Hepatocyte (in vitro differentiated cells): ENCODE measurements around the gene HS2ST1. TPM values are rescaled to one million over a fixed set of nuclear protein-coding genes. Genes with fewer than 3 reads are reported as not detected.

Source experiments
- DNase-seq: peaks from one replicate; pipeline ENCODE4 v3.0.0-alpha.2; 2016; ENCODE audit warnings: low spot score
- H2AFZ ChIP-seq: fragments of 200-600 bp; sonication (generic); 2 replicates; pipeline ENCODE4 v1.6.0; 2016; ENCODE audit warnings: antibody characterized with exemption, mild to moderate bottlenecking
- H3K27ac ChIP-seq: fragments of 200-600 bp; sonication (generic); 2 replicates; pipeline ENCODE4 v1.5.1; 2016; ENCODE audit warnings: mild to moderate bottlenecking
- H3K27me3 ChIP-seq: fragments of 200-600 bp; sonication (generic); 2 replicates; pipeline ENCODE4 v1.6.1; 2016
- H3K36me3 ChIP-seq: fragments of 200-600 bp; sonication (generic); replicated peaks from 2 replicates; pipeline ENCODE4 v1.5.1; 2016; ENCODE audit warnings: low read depth; ENCODE audit not compliant: insufficient read depth
- H3K4me1 ChIP-seq: fragments of 200-600 bp; sonication (generic); 2 replicates; pipeline ENCODE4 v1.5.1; 2016; ENCODE audit warnings: mild to moderate bottlenecking, moderate library complexity; ENCODE audit not compliant: insufficient read depth
- H3K4me2 ChIP-seq: fragments of 200-600 bp; sonication (generic); 2 replicates; pipeline ENCODE4 v1.6.0; 2016
- H3K4me3 ChIP-seq: fragments of 200-600 bp; sonication (generic); 2 replicates; pipeline ENCODE4 v1.5.1; 2016; ENCODE audit warnings: mild to moderate bottlenecking
- H3K79me2 ChIP-seq: fragments of 200-600 bp; sonication (generic); 2 replicates; pipeline ENCODE4 v1.6.0; 2017; ENCODE audit warnings: mild to moderate bottlenecking
- H3K9me2 ChIP-seq: fragments of 200-600 bp; sonication (generic); replicated peaks from 2 replicates; pipeline ENCODE4 v1.6.0; 2017; ENCODE audit warnings: mild to moderate bottlenecking; ENCODE audit not compliant: insufficient read depth
- H3K9me3 ChIP-seq: fragments of 200-600 bp; sonication (generic); 2 replicates; pipeline ENCODE4 v1.5.1; 2016; ENCODE audit warnings: low read depth, mild to moderate bottlenecking
- H4K20me1 ChIP-seq: fragments of 200-600 bp; sonication (generic); 2 replicates; pipeline ENCODE4 v1.6.0; 2016; ENCODE audit warnings: mild to moderate bottlenecking; ENCODE audit not compliant: insufficient read depth, poor library complexity, severe bottlenecking
- CTCF ChIP-seq: fragments of 200-600 bp; sonication (generic); IDR thresholded peaks from 2 replicates; pipeline ENCODE4 v1.5.1; 2016; ENCODE audit warnings: antibody characterized with exemption, mild to moderate bottlenecking; ENCODE audit not compliant: poor library complexity
- EZH2 ChIP-seq: fragments of 200-600 bp; sonication (generic); IDR thresholded peaks from 2 replicates; pipeline ENCODE4 v1.6.1; 2016; ENCODE audit warnings: antibody characterized with exemption, mild to moderate bottlenecking, borderline replicate concordance
- EZH2phosphoT487 ChIP-seq: fragments of 200-600 bp; sonication (generic); IDR thresholded peaks from one replicate; pipeline ENCODE4 v1.6.1; 2018; ENCODE audit warnings: antibody characterized with exemption, mild to moderate bottlenecking, low read depth, moderate library complexity; ENCODE audit not compliant: unreplicated experiment, severe bottlenecking
- WGBS: methylation state at CpG from one replicate; pipeline ENCODE4 v1.1.6; 2016; ENCODE audit warnings: low lambda C conversion rate; ENCODE audit errors: missing lambda C conversion rate; 5-methylcytosine and 5-hydroxymethylcytosine counted together
- polyA plus RNA-seq: library from polyadenylated mRNA; unstranded; fragments of >200 nt; fragmentation: Nextera tagmentation; extraction: Ambion mirVana; gene quantifications from 2 replicates; pipeline ENCODE4 v1.2.1, GENCODE V29; 2016
- total RNA-seq: library from RNA; depleted of rRNA; stranded (reverse); fragments of >200 nt; gene quantifications from 2 replicates; pipeline ENCODE4 v1.2.3, GENCODE V29; 2014

The HS2ST1 gene
- total and polyA plus RNA-seq, 2 experiments from 2014 or later: 19.1 to 42.3 TPM

GRCh38 chr1:87146986-87147385 is 232.6 kb downstream of the HS2ST1 start:
- no peaks in the 10 kb centered on the region for H3K79me2 ChIP-seq
- no peak for DNase-seq
- H3K27me3 ChIP-seq: no peaks in the 10 kb centered on the region
- H3K27ac ChIP-seq: no peak overlapping the region
- no peak overlapping the region for H3K4me3 ChIP-seq
- no peak overlapping the region for H2AFZ ChIP-seq
- no peaks in the 10 kb centered on the region for H4K20me1 ChIP-seq
- H3K36me3 ChIP-seq: no peaks in the 10 kb centered on the region
- H3K4me1 ChIP-seq: peaks cover 25% of the 10 kb centered on the region
- H3K9me2 ChIP-seq: no peaks in the 10 kb centered on the region
- WGBS: 67% methylated on average over 2 of the region's 2 CpGs
- no peaks in the 10 kb centered on the region for H3K9me3 ChIP-seq
- H3K4me2 ChIP-seq: no peak overlapping the region
- TF ChIP-seq CTCF (no peak), EZH2phosphoT487 (no peak), EZH2 (no peak)

- Histone ChIP-seq H3K27me3 (no peaks in the 10 kb centered on the region), H3K4me3 (no peak overlapping the region), H3K36me3 (no peaks in the 10 kb centered on the region), H3K27ac (no peak overlapping the region), H3K9me2 (no peaks in the 10 kb centered on the region), H3K9me3 (no peaks in the 10 kb centered on the region), H3K79me2 (no peaks in the 10 kb centered on the region), H3K4me2 (no peak overlapping the region), H2AFZ (no peak overlapping the region), H3K4me1 (peaks cover 30% of the 10 kb centered on the region), H4K20me1 (no peaks in the 10 kb centered on the region)
- DNase-seq: no peak
- no peak for TF ChIP-seq EZH2
- no peak for TF ChIP-seq EZH2phosphoT487
- no peak for TF ChIP-seq CTCF
- 69% methylated on average over 3 of the region's 3 CpGs for WGBS
Observed at GRCh38 chr1:87147851-87148250, 233.4 kb downstream of the HS2ST1 start.

GRCh38 chr1:87148661-87149060 is 234.2 kb downstream of the HS2ST1 start:
- no peaks in the 10 kb centered on the region for H3K36me3 ChIP-seq
- H2AFZ ChIP-seq: no peak overlapping the region
- H3K9me3 ChIP-seq: no peaks in the 10 kb centered on the region
- H3K27me3 ChIP-seq: no peaks in the 10 kb centered on the region
- peaks cover 30% of the 10 kb centered on the region for H3K4me1 ChIP-seq
- H4K20me1 ChIP-seq: no peaks in the 10 kb centered on the region
- no peaks in the 10 kb centered on the region for H3K79me2 ChIP-seq
- no peak overlapping the region for H3K4me3 ChIP-seq
- DNase-seq: no peak
- WGBS: 88% methylated on average over 4 of the region's 4 CpGs
- no peak for TF ChIP-seq EZH2phosphoT487
- TF ChIP-seq EZH2: no peak
- TF ChIP-seq CTCF: no peak
- no peak overlapping the region for H3K4me2 ChIP-seq
- H3K27ac ChIP-seq: no peak overlapping the region
- no peaks in the 10 kb centered on the region for H3K9me2 ChIP-seq
